Measurements from ENCODE around the gene OMA1. TPM values are rescaled to one million over a fixed set of nuclear protein-coding genes. Genes with fewer than 3 reads are reported as not detected.

Gene OMA1
- total and polyA plus RNA-seq, 2 of the 4 experiments (the other 2 are of a cell fraction), result 5.9 to 6.4 TPM

GRCh38 chr1:58439946-58440345 lies 106.6 kb downstream of the OMA1 start:
- no peak overlapping the region for H3K23ac ChIP-seq (ENCODE audit: low read depth, low read length)
- H2BK15ac ChIP-seq (ENCODE audit: low read depth, low read length), result no peak overlapping the region
- no peak overlapping the region for H4K8ac ChIP-seq (ENCODE audit: low read depth in 2 of 2, low read length in 2 of 2)
- CTCF ChIA-PET, result interaction anchor here (0.6 kb wide), 1 partner anchor 35 kb away, joined by 3 read pairs; no protein-coding TSS in a partner anchor
- H2AK5ac ChIP-seq (ENCODE audit: low read depth, low read length), result no peak overlapping the region
- in situ Hi-C loops (cut with MboI; ENCODE audit: low sequenced_read_pairs) (no loop called here), dilution Hi-C loops (cut with HindIII; ENCODE audit: low sequenced_read_pairs, unreplicated experiment) (no loop called here), intact Hi-C loops (cut with micrococcal nuclease) (no loop called here)
- no peak overlapping the region for H3K56ac ChIP-seq (ENCODE audit: extremely low read depth, insufficient read depth, low read length)
- H4K91ac ChIP-seq (ENCODE audit: insufficient read depth, low read depth, low read length), result no peak overlapping the region
- no peak overlapping the region for H2AK9ac ChIP-seq (replicated peaks; ENCODE audit: low read depth, low read length, poor library complexity)
- no peak overlapping the region for H2BK20ac ChIP-seq (ENCODE audit: low read depth, low read length)
- H3K18ac ChIP-seq (ENCODE audit: low read depth, low read length), result no peak overlapping the region
- H4K20me1 ChIP-seq (ENCODE audit: insufficient read depth, low read length), result no peaks in the 10 kb centered on the region
- H3K79me1 ChIP-seq (ENCODE audit: low read depth in 1 of 2, low read length in 2 of 2), result no peaks in the 10 kb centered on the region
- peak overlapping the region; percentile 66 for H2AFZ ChIP-seq (replicated peaks; ENCODE audit: low read length, poor library complexity)
- H2BK120ac ChIP-seq (ENCODE audit: low read depth, low read length), result no peak overlapping the region
- no peak overlapping the region for H3K4me3 ChIP-seq (ENCODE audit: insufficient read depth, low read depth, low read length)
- H2BK5ac ChIP-seq (ENCODE audit: low read depth, low read length, poor library complexity, severe bottlenecking), result no peak overlapping the region
- 67% methylated on average over 1 of the region's 4 CpGs; no CpG with 5 or more reads in 1 of the 2 experiments for WGBS, 2 experiments (ENCODE audit: extremely low coverage in 2 of 2, insufficient read length in 1 of 2)
- no peaks in the 10 kb centered on the region for H3K9me1 ChIP-seq (ENCODE audit: insufficient read depth, low read length)
- peaks cover 3% of the 10 kb centered on the region; the same call in 1 of the 2 replicates for H3K4me1 ChIP-seq (ENCODE audit: control insufficient read depth, insufficient read depth, low read length)
- H3K14ac ChIP-seq (replicated peaks; ENCODE audit: low read depth, low read length), result no peak overlapping the region
- no peaks in the 10 kb centered on the region for H3K9me3 ChIP-seq (ENCODE audit: control insufficient read depth, insufficient read depth, low read length)
- peaks cover 2% of the 10 kb centered on the region for H3K27me3 ChIP-seq (ENCODE audit: control insufficient read depth, insufficient read depth, low read length)
- POLR2A ChIA-PET (ENCODE audit: unreplicated experiment), result no interaction called here
- TF ChIP-seq MXI1 (IDR thresholded peaks at IDR 0.05; ENCODE audit: borderline replicate concordance, low read depth, low read length), result no peak
- TF ChIP-seq BHLHE40 (IDR thresholded peaks at IDR 0.05; ENCODE audit: low read depth, low read length), result no peak
- TF ChIP-seq CHD1 (IDR thresholded peaks at IDR 0.05; ENCODE audit: low read depth, low read length), result no peak
- no peak for TF ChIP-seq ELK1 (IDR thresholded peaks at IDR 0.05; ENCODE audit: borderline replicate concordance, low read depth, low read length)
- no peak for TF ChIP-seq RAD21 (IDR thresholded peaks at IDR 0.05; ENCODE audit: low read length)
- no peak for TF ChIP-seq SMC3 (IDR thresholded peaks at IDR 0.05; ENCODE audit: low read depth, low read length)
- TF ChIP-seq NFE2L2 (IDR thresholded peaks at IDR 0.05; ENCODE audit: low read depth, low read length), result no peak
- TF ChIP-seq RCOR1 (IDR thresholded peaks at IDR 0.05; ENCODE audit: insufficient replicate concordance, low read length), result no peak
- no peak for TF ChIP-seq RFX5 (IDR thresholded peaks at IDR 0.05; ENCODE audit: low read depth, low read length)
- TF ChIP-seq CTCF (conservative IDR thresholded peaks at IDR 0.05; ENCODE audit: low read depth, low read length), result no peak
- no peak for TF ChIP-seq FOS (IDR thresholded peaks at IDR 0.05; ENCODE audit: low read depth, low read length)
- TF ChIP-seq USF2 (IDR thresholded peaks at IDR 0.05; ENCODE audit: low read depth, low read length), result no peak
- TF ChIP-seq CEBPB (IDR thresholded peaks at IDR 0.05; ENCODE audit: low read depth, low read length), result no peak
- no peak for TF ChIP-seq POLR2A (IDR thresholded peaks at IDR 0.05; ENCODE audit: low read depth, low read length)
- TF ChIP-seq MAZ (IDR thresholded peaks at IDR 0.05; ENCODE audit: borderline replicate concordance, low read depth, low read length), result no peak
- no peak for TF ChIP-seq MAFK (IDR thresholded peaks at IDR 0.05; ENCODE audit: low read depth, low read length)
- H3K9ac ChIP-seq (ENCODE audit: low read depth, low read length), result no peak overlapping the region
- H3K27ac ChIP-seq (ENCODE audit: insufficient read depth, low read length), result no peak overlapping the region
- BruUV-seq (replicated peaks), result no TSS peak
- no peak overlapping the region for H3K4me2 ChIP-seq (ENCODE audit: low read depth, low read length)
- H3K36me3 ChIP-seq (ENCODE audit: control insufficient read depth, insufficient read depth, low read length), result no peaks in the 10 kb centered on the region
- no peak overlapping the region for H4K5ac ChIP-seq (ENCODE audit: low read depth, low read length)
- DNase-seq (no peak), ATAC-seq (ENCODE audit: low read depth) (no peak)
- no peak overlapping the region for H3K4ac ChIP-seq (ENCODE audit: low read depth, low read length)

All from IMR-90 (cell line).